ES-I3 (cell line): ENCODE data around the gene RBPMS2.

ENCODE experiments used
- H3K36me3 ChIP-seq: 2 replicates; pipeline ENCODE4 v1.6.1; 2013; ENCODE audit warnings: mild to moderate bottlenecking, low read length, control low read depth, moderate library complexity; ENCODE audit not compliant: insufficient read depth
- H3K4me1 ChIP-seq: 2 replicates; pipeline ENCODE4 v1.6.1; 2013; ENCODE audit warnings: mild to moderate bottlenecking, control low read depth, low read length; ENCODE audit not compliant: insufficient read depth
- H3K9ac ChIP-seq: 2 replicates; pipeline ENCODE4 v1.6.1; 2013; ENCODE audit warnings: low read depth, mild to moderate bottlenecking, low read length, moderate library complexity
- H3K9me3 ChIP-seq: 2 replicates; pipeline ENCODE4 v1.6.1; 2013; ENCODE audit warnings: mild to moderate bottlenecking, low read length, moderate library complexity; ENCODE audit not compliant: control insufficient read depth, insufficient read depth

Gene RBPMS2

DNA sequence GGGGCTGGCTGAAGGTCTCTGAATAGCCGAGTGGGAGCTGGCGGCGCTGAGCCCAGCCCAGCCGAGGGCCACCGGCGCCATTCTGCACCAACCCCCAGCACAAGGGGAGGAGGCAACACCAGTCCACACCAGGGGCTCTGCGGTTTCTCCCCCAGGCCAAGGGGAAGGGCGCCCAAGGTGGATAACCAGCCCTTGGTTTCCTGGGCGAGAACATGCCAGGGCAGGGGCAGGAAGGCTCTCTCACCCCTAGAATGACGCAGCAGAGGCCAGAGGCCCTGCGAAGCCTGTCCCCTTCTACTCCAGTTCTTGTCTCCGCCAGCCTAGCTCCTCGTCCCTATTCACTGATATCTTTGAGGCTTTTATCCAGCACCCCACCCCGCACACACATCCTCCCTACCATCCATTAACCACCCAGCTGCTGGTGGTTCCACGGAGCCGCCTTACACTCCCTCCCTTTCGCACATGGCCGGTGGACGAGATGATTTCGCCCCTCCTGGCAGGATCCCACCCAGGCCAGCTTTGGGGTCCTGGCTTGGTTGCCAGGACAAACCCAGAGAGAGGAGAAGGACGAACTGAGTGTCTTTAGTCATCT is 1.3 kb downstream of the RBPMS2 start:
- H3K4me1 ChIP-seq = peaks cover 25% of the 10 kb centered on the region
- H3K9ac ChIP-seq = peak overlapping the region; percentile 95
- no peaks in the 10 kb centered on the region for H3K36me3 ChIP-seq
- no peaks in the 10 kb centered on the region for H3K9me3 ChIP-seq

GRCh38 chr15:64773606-64774005 is 1.8 kb downstream of the RBPMS2 start:
- Histone ChIP-seq H3K36me3 (no peaks in the 10 kb centered on the region), H3K4me1 (peaks cover 19% of the 10 kb centered on the region), H3K9me3 (no peaks in the 10 kb centered on the region), H3K9ac (peak overlapping the region; percentile 95)

- H3K36me3 ChIP-seq = no peaks in the 10 kb centered on the region
- peak overlapping the region; percentile 95 for H3K9ac ChIP-seq
- H3K9me3 ChIP-seq = no peaks in the 10 kb centered on the region
- peaks cover 18% of the 10 kb centered on the region for H3K4me1 ChIP-seq
These were observed 2.4 kb downstream of the RBPMS2 start for GRCh38 chr15:64772964-64773363.

DNA sequence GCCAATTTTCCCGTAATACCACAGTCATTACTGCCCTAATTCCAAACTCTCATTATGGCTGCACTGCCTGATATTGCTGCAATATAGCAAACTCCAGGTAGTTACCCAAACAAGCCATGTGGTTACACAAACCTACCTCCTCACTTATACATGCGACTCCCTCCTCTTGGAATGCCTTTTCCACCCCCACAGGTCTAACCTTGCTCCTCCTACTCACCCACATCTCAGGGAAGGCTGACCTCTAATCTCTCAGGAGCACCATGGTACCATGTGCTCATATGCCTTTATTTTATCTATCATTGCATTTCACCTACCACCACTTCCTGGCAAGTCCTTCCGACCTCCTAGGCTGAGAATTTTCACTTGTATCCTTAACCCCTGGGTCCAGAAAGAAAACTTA is 2.9 kb downstream of the RBPMS2 start:
- H3K36me3 ChIP-seq = no peaks in the 10 kb centered on the region
- peak overlapping the region; percentile 95; the same call in 1 of the 2 replicates for H3K9ac ChIP-seq
- peaks cover 18% of the 10 kb centered on the region for H3K4me1 ChIP-seq
- no peaks in the 10 kb centered on the region for H3K9me3 ChIP-seq

GRCh38 chr15:64770626-64771025 is 4.8 kb downstream of the RBPMS2 start:
- no peak overlapping the region for H3K9ac ChIP-seq
- H3K9me3 ChIP-seq = no peaks in the 10 kb centered on the region
- H3K36me3 ChIP-seq = no peaks in the 10 kb centered on the region
- H3K4me1 ChIP-seq = peaks cover 11% of the 10 kb centered on the region

GRCh38 chr15:64767203-64767602 is 8.2 kb downstream of the RBPMS2 start:
- no peaks in the 10 kb centered on the region for H3K9me3 ChIP-seq
- H3K4me1 ChIP-seq = peaks cover 3% of the 10 kb centered on the region
- H3K36me3 ChIP-seq = no peaks in the 10 kb centered on the region
- H3K9ac ChIP-seq = no peak overlapping the region

- H3K9me3 ChIP-seq = no peaks in the 10 kb centered on the region
- H3K4me1 ChIP-seq = peaks cover 4% of the 10 kb centered on the region
- no peak overlapping the region for H3K9ac ChIP-seq
- no peaks in the 10 kb centered on the region for H3K36me3 ChIP-seq
These were observed 9.3 kb downstream of the RBPMS2 start for GRCh38 chr15:64766058-64766457.

DNA sequence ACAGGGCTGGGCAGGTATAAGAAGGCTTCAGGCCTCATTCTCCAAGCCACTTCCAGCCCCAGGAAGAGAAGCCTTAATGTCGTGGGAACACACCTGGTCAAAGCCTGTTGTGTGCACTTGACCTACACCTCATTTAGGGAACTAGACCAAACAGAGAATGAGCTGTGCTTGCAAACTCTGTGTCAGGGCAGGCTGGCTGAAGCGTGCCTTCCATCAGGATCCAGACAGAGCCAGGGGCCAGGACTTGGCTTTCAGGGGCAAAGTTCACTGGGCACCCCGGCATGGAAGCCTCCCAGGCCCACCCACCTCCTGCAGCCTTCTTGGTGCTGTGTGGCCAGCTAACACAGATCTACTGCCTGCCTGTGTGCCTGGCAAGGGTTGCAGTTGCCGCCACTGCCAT is 11.5 kb downstream of the RBPMS2 start:
- H3K36me3 ChIP-seq = no peaks in the 10 kb centered on the region; the same call in 1 of the 2 replicates
- peaks cover 5% of the 10 kb centered on the region; the same call in 1 of the 2 replicates for H3K4me1 ChIP-seq
- H3K9me3 ChIP-seq = no peaks in the 10 kb centered on the region
- no peak overlapping the region for H3K9ac ChIP-seq

DNA sequence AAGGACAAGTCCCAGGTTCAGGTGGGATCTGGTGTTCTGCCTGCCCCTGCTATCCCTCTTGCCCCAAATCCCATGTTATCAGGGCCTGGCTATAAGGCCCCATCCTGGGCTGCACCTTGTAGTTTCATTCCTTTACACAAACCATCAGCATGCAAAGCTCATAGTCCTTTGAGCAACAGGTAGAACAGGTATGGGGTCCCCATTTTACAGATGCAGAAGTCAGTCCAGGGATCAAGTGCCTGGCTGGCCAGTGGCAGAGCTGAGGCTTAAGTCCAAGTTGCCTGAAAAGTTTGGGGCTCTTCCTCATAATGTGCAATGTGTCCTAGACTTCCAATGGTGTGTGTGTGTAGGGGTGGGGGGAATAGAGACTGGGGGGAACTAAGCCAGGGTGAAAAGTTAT is 11.9 kb downstream of the RBPMS2 start:
- Histone ChIP-seq H3K4me1 (peaks cover 6% of the 10 kb centered on the region; the same call in 1 of the 2 replicates), H3K36me3 (peaks cover 1% of the 10 kb centered on the region; the same call in 1 of the 2 replicates), H3K9me3 (no peaks in the 10 kb centered on the region), H3K9ac (no peak overlapping the region)

DNA sequence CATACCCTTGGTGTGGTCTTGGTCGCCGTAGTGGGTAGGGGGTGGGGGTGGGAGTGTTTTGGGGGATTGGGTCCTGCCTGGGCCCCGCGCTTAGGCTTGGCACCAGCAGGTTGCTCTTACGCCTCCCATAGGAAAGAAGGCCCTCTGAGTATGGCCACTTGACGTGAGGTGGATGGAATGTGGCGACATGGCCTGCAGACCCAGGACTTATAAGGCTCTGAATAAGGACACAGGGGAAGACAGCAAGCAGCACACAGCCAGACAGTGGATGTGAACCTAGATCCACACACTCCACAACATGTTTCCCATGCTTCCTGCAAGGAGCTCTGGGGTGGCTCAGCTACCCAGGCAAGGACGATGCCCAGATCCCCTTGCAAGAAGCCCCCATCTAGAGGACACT is 12.4 kb downstream of the RBPMS2 start:
- Histone ChIP-seq H3K4me1 (peaks cover 11% of the 10 kb centered on the region), H3K9ac (no peak overlapping the region), H3K36me3 (peaks cover 3% of the 10 kb centered on the region; the same call in 1 of the 2 replicates), H3K9me3 (no peaks in the 10 kb centered on the region)

GRCh38 chr15:64762546-64762945 is 12.8 kb downstream of the RBPMS2 start:
- Histone ChIP-seq H3K9me3 (no peaks in the 10 kb centered on the region), H3K4me1 (peaks cover 12% of the 10 kb centered on the region), H3K36me3 (peaks cover 3% of the 10 kb centered on the region; the same call in 1 of the 2 replicates), H3K9ac (no peak overlapping the region)

DNA sequence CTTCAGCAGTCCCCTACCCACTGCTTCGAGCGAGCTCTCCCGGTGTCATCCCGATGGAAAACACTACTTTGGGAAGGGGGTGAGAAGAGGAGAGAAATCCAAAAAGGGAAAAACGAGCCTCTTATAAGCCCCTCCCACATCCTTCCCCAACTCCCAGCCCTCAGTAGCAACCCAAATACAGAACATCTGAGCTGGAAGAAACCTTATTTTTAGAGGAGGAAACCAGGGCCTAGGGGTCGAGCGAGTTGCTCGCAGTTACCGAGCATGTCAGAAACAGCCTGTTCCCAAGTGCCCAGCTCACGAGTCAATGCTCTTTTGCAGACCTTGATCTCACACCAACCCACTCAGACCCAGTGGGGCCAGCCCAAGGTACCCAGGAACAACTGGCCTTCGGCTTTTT is 14.2 kb downstream of the RBPMS2 start:
- H3K36me3 ChIP-seq = peaks cover 6% of the 10 kb centered on the region; the same call in 1 of the 2 replicates
- peaks cover 12% of the 10 kb centered on the region for H3K4me1 ChIP-seq
- no peak overlapping the region for H3K9ac ChIP-seq
- no peaks in the 10 kb centered on the region for H3K9me3 ChIP-seq

DNA sequence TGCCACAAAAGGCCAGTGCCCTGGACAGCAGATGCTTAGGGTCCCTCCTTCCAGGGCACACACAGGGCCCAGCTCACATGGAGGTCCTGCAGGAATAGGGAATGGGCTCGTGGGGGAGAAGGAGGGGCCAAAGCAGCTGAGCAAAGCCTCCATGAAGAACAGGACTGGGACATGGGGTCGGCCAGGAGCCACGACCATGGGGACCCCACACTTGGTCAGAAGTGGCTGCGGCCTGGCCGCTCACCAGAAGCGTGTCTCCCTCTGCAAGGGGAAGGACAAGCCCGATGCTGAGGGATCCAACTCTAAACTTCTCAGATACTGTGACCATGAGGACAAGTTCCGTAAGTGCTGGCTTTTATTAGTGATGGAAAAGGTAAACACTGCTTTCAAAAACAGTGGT is 15.3 kb downstream of the RBPMS2 start:
- peaks cover 12% of the 10 kb centered on the region for H3K4me1 ChIP-seq
- peaks cover 6% of the 10 kb centered on the region; the same call in 1 of the 2 replicates for H3K36me3 ChIP-seq
- H3K9ac ChIP-seq = no peak overlapping the region
- H3K9me3 ChIP-seq = no peaks in the 10 kb centered on the region

DNA sequence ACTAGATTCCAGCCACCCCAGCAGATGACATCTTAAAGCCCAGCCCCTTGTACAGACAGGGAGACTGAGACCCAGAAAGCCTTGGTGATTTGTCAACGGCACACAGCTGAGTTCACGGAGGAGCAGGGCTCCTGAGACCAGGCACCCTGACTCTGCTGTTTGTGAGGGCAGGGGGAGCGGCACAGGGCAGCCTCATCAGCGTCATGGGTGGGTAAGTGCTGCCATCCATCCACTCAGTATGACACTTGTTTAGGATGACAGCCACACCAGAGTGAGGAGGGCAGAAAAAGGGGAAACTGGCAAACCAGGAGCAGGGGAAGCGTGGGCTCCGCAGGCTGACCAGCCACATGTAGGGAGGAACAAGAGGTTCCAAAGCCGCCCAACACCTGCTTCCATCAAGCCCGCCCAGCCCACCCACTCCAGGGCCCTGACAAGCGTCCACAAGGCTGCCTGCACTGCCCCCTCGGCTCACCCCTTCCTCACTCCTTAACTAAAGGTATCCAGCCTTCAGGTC is 19.9 kb downstream of the RBPMS2 start:
- Histone ChIP-seq H3K9me3 (no peaks in the 10 kb centered on the region), H3K4me1 (peaks cover 20% of the 10 kb centered on the region), H3K9ac (no peak overlapping the region), H3K36me3 (peaks cover 6% of the 10 kb centered on the region; the same call in 1 of the 2 replicates)

DNA sequence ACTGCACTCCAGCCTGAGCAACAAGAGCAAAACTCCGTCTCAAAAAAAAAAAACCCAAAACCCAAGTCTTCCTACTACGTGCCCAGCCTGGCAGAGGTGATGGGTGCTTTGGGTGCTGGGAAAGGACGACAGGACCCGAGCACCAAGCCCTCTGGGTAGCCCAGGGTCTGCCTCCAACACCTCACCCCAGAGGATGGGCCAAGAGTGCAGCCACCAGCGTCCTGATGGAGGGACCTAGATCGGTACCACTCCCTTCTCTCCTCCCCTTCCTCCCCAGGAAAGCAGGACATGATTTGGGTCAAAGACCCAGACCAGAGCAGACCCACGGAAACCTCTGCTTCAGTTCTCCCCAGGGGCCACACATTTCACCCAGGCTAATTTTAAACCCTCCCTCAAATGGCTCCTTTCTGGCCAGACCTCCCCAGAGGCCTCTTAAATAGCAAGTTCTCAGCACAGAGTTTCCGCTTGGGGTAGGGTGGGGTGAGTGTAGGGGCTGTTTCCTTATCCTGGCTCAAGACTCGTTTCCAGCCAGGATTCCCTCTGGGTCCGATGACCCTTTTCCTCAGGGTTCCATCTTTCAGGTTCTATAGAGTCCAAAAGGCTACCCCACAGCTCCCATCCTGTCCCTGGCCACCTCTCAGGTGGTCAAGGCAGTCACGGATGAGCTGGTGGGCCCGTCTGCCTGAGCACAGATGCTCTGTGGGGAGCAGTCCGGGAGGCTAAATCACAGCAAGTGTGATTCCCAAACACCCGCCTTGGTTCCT is 20.5 kb downstream of the RBPMS2 start:
- Histone ChIP-seq H3K9me3 (no peaks in the 10 kb centered on the region), H3K36me3 (peaks cover 6% of the 10 kb centered on the region; the same call in 1 of the 2 replicates), H3K4me1 (peaks cover 24% of the 10 kb centered on the region), H3K9ac (no peak overlapping the region)
